GM21515 (cell line): ENCODE data around the gene ASGR1.
"Not testable (repeated sequence)": the region's sequence is repeated elsewhere in the genome, so short reads cannot be mapped to it uniquely, and the experiment has no call there.

Experiments
- ATAC-seq: cut with Tn5 transposase; IDR thresholded peaks from one replicate; pipeline ENCODE4 v1.9.1; 2021; ENCODE audit not compliant: unreplicated experiment

The ASGR1 gene

DNA sequence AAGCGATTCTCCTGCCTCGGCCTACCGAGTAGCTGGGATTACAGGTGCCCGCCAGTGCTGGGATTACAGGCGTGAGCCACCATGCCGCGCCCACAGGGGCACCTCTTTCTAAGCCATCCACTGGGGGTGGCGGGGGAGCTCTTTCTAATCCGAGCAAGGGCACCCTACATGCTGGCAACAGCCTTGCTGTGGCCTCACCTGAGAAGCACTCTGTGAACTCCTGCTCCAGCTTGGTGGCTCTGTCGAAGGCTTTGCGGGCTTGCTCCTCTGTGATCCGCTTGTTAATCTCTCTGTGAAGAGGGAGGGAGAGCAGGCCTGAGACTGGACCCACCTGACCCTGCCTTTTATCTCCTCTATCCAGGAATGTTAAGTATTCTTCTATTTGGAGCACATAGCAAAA lies 11.9 kb upstream of the ASGR1 start:
- no peak for ATAC-seq

DNA sequence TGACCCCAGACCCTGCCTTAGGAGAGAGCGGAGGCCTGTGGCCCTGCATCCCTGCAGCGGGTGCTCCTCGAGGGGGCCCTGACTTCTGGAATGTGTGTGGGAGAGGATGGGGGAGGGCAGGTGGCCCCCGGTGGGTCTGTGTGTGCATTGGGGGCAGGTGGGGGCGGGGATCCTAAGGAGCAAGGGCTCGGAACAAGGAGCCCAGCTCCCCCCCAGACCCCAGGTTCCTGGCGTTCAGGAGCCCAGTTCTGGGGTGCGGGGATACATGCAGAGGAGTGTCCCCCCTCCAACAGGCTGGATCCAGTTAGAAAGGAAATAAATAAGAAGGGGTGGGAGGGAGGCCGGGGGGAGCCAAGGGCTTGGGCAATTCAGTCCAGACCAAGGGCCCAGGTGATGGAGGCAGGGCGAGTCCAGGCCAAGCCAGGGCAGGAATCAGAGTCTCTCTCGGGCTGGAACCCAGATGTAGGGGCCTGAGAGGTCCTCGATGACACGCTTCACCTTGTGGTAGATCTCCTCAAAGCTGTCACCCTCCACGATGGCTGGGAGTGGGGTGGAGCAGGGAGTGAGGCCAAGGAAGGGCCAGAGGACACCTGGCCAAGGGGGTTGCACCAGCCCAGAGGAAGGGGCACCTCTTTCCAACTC lies 11.2 kb upstream of the ASGR1 start:
- ATAC-seq: no peak

DNA sequence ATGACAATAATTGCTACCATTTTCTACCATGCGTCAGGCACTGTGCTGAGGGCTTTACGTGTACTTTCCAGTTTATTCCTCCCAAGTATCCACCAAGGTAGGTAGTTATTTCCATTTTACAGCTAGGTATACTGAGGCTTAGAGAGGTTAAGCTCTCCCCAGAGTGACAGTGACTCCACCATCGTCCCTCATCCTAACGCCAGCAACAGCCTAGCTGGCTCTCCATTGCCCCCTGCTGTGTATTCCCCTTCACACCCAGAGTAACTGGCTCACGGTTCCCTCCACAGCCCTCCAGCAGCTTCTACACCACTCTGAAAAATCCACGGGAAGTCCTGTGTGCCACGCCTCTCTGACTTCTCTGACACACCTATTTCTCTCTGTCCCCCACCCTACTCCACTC lies 7.1 kb upstream of the ASGR1 start:
- no peak for ATAC-seq

GRCh38 chr17:7184647-7185046 lies 5.5 kb upstream of the ASGR1 start:
- ATAC-seq: no peak

DNA sequence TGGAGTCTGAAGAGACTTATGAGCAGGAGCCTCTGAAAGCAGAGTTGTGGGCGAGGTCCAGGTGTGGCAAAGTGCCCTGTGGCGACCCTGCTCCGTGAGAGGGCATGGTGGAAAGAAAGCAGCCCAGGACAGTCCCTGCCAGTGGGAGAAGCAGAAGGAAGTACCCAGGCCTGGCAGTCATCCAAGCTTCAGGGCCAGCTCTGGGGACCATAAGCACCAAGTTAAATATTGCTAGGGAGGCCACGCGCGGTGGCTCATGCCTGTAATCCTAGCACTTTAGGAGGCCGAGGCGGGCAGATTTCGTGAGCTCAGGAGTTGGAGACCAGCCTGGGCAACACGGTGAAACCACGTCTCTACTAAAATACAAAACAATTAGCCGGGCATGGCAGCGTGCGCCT lies 4.9 kb upstream of the ASGR1 start:
- ATAC-seq: no peak

GRCh38 chr17:7183433-7184090 lies 4.4 kb upstream of the ASGR1 start:
- no peak for ATAC-seq

DNA sequence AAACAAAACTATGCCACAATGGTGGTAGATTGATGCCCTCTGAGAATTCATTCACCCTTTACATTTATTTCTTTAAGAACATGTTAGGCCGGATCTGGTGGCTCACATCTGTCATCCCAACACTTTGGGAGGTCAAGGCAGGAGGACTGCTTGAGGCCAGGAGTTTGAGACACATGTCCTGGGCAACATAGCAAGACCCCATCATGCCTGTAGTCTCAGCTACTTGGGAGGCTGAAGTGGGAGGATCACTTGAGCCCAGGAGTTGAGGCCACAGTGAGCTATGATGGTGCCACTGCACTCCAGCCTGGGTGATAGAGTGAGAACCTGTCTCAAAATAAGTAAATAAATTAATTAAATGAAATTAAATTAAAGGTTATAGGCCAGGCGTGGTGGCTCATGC lies 2.9 kb upstream of the ASGR1 start:
- ATAC-seq: not testable (repeated sequence)

DNA sequence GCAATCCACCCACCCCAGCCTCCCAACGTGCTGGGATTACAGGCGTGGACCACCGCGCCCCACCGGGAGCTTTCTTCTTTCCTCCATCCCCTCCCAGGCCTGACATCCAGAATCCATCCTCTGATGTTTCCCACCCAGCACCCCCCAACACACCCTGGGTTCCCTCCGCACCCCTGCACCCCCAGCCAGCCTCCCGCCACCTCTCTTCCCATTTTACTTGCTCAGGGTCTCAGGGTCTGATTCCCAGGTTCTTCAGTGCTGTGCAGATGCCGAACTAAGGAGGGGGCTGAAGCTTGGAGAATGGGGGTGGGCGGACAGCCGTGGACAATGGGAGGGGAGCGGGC lies 225 bp downstream of the ASGR1 start:
- no peak for ATAC-seq

GRCh38 chr17:7177954-7178477 lies 1.2 kb downstream of the ASGR1 start:
- no peak for ATAC-seq

GRCh38 chr17:7177191-7177953 lies 1.8 kb downstream of the ASGR1 start:
- ATAC-seq: no peak

- ATAC-seq: no peak
Measured at GRCh38 chr17:7176841-7177190, 2.4 kb downstream of the ASGR1 start.

DNA sequence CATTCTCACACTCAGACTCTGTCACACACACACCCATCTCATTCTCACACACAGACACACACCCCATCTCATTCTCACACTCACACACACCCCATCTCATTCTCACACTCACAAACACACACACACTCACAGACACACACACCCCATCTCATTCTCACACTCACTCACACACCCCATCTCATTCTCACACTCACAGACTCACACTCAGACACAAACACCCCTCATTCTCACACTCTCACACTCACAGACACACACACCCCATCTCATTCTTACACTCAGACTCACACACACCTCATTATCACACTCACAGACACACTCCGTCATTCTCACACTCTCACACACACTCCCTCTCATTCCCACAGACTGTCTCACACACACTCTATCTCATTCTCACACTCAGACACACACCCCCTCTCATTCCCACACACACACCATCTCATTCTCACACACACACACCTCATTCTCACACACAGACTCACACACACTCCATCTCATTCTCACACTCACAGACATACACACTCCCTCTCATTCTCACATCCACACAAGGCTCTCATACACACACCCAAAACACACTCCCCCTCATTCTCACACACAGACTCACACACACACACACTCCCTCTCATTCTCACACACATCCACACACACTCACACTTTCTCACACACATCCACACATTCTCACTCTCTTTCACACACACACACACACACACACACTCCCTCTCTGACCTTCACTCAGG lies 2.9 kb downstream of the ASGR1 start:
- no peak for ATAC-seq

- no peak for ATAC-seq
Measured at GRCh38 chr17:7175330-7175733, 3.8 kb downstream of the ASGR1 start.

DNA sequence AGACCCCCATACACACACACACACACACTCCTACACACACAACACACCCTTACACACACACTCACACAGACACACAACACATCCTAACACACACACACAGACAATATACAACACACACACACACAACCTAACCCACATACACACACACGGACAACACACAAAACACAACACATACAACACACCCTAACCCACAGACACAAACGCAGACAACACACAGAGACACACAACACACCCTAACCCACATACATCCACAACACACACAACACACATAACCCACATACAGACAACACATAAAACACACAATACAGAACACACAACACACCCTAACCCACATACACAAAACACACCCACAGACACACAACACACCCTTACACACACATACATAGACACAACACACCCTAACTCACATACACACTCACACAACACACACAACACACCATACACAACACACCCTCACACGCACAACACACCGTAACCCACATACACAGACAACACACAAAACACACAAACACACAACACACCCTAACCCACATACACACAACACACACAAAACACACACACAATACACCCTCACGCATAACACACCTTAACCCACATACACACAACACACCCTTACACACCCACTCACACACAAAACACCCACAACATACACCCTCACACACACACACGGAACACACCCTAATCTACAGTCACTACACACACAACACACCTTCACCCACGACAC lies 4.4 kb downstream of the ASGR1 start:
- ATAC-seq: no peak

DNA sequence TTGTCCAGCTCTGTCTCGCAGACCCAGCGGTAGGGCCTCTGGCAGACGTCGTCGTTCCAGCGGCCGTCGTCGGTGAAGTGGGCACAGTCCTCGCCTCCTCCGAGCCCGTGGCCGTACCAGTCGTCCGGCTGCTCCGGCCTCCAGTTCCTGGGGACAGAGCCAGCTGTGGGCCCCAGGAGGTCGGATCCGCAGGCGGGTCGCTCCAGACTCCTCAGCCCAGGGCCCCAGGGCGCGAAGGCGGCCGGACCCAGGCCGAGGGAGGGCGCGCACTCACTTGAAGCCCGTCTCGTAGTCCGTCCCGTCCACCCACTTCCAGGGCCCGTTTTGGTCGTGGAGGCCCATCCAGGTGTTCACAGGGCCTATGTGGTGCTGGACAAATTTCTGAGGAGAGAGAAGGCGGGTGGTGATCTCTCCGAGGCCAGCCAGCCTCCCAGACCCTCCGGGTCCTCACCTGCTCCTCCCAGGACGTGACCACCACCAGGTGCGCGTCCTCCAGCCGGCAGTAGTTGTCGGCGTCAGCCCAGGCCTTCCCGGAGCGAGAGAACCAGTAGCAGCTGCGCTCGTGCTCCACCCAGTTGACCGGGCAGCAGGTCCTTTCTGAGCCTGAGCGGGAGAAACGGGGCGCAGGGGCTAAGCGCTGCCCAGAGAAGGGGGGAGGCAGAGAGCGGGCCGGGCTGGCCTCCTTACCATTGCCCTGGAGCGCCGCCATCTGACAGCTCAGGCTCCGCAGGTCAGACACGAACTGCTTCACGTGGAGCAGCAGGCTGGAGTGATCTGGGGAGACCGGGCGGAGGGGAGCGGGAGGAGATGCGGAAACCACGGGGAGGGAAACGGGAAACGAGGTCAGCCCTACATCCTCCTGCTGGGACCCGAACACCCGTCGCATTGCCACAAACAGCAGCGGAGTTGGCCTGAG lies 5.2 kb downstream of the ASGR1 start:
- ATAC-seq: no peak

- not testable (repeated sequence) for ATAC-seq
Measured at GRCh38 chr17:7172522-7173191, 6.5 kb downstream of the ASGR1 start.

DNA sequence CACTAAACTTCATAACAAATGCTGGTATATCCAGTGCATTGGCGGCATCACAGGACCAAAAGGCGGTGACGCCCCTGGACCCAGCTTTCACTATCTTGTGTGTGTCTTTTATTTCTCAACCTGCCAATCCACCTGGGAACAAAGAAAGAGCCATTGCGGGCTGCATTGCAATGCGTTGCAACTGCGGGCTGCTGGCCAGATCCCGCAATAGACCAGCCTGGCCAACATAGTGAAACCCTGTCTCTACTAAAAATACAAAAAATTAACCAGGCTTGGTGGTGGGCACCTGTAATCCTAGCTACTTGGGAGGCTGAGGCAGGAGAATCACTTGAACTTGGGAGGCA lies 9.6 kb downstream of the ASGR1 start:
- ATAC-seq: not testable (repeated sequence)

- ATAC-seq: not testable (repeated sequence)
Measured at GRCh38 chr17:7168841-7169564, 10.2 kb downstream of the ASGR1 start.

- no peak for ATAC-seq
Measured at GRCh38 chr17:7167832-7168231, 11.3 kb downstream of the ASGR1 start.
